SIG-M5 treated with dmso at 0.1 percent for 504 hours (cell line): ENCODE results near the gene USP32.

Experiments
- DNase-seq: peaks from one replicate; lab custom pipeline; 2025; ENCODE audit not compliant: unreplicated experiment; lab: John Stamatoyannopoulos, UW

Gene USP32

DNA sequence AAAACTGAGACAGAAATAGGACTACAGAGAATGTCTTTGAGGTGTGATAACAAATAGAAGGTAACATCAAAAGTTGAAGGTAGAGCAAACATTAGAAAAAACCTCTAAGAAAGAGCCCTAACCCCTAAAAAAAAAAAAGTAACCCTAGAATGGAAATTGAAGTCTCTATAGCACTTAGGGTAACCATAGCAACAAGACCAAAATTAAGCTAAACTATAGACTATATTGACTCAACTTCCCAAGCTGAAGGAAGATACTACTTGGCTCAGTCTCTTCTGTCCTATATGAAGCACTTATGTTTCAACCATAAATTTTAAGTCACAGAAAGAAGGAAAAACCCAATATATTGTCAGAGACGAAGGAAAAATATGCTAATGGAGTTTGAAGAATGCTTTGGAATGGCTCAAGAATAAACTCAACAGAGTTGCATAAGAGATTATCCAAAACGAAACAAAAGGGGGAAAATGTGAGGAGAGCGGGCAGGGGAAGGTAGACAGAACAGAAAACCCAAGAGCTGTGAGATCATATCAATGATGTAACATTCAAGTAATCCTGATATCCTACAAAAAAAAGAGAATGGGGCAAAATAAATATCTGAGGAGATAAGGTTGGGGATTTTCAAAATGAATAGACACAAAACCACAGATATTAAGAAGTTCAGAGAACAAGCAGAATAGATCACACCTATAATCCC lies 88.4 kb downstream of the USP32 start:
- DNase-seq, result no peak

DNA sequence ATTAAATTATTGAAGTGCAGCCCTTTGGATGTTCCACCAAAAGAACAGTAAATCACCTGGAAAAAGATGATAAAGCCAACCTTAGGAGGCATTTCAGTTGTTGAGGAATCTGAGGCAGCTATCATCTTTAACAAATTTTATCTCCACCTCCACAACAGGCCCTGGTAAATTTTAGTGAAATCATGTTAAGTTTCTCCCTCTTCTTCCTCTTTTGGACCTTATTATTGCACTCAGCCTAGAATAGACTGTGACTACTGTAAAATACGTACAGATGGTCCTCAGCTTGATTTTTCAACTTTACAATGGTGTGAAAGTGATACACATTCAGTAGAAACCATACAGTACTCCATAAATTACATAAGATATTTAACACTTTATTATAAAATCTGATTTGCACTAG lies 90.3 kb downstream of the USP32 start:
- no peak for DNase-seq

DNA sequence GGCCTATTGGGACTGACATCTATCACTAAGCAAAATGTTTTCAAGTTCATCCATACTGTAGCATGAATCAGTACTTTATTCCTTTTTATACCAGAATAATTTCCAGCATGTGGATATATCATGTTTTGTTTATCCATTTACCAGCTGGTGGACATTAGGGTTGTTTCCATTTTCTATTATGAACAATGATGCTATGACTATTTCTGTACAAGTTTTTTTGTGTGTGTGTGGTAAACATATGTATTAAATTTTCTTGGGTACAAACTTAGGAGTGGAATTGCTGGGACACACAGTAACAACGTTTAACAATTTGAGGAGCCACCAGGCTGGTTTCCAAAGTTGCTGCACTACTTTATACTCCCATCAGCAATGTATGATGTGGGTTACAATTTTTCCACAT lies 91.0 kb downstream of the USP32 start:
- no peak for DNase-seq

DNA sequence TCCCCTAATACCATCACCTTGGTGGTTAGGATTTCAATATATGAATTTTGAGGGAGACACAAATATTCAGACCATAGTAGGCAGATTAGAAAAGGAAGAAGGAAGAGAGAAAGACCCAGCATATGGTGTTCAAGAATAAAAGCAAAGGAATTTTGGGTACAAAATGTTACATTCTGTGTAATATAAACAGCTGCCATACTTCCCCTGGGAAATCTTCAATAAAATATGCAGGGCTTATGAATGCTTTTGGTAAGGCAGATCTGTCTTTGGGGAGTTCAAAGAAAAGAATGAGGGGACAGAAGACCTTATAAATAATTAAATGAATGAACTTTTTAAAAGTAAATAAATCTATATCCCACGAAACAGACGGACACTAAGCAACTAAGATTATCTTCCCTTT lies 91.9 kb downstream of the USP32 start:
- no peak for DNase-seq

DNA sequence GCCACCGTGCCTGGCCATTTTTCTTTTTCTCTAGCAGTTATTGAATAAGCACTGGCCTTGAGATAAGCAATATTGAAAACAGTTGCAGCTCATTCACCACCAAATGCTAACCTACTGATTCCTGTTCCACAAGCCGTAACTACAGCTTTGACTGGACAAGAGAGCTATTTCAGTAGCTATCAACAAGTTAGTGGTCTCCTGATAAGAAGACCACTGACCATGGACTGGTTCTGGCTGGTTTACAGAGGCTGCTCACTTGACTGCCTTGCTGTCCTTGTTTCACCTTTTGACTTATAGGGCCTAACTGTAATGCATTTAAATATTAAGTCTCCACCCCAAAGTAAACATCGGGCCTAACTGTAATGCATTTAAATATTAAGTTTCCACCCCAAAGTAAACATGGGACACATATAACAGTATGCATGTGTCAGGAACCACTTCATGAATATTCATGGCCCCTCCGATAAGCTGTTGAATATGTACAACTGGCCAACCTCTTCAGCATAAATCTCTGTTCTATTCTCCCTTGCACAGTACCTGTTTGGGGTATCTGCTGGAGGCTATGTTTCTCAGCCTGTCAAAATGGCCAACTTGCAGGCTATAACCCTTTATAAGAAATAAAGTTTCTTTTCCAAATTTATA lies 94.1 kb downstream of the USP32 start:
- DNase-seq, result no peak

DNA sequence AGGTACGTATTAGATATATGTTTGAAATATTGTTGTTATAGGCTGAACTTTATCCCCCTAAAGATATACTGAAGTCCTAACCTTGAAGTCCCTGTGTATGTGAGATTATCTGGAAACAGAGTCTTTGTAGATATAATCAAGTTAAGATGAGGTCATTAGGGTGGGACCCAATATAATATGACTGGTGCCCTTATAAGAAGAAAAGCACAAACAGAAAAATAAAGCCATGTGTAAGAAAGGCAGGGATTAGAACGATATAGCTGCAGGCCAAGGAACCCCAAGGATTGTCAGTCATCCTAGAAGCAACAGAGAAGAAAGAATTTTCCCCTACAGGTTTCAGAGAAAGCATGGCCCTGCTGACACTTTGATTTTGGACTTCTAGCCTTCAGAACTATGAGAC lies 95.8 kb downstream of the USP32 start:
- no peak for DNase-seq

DNA sequence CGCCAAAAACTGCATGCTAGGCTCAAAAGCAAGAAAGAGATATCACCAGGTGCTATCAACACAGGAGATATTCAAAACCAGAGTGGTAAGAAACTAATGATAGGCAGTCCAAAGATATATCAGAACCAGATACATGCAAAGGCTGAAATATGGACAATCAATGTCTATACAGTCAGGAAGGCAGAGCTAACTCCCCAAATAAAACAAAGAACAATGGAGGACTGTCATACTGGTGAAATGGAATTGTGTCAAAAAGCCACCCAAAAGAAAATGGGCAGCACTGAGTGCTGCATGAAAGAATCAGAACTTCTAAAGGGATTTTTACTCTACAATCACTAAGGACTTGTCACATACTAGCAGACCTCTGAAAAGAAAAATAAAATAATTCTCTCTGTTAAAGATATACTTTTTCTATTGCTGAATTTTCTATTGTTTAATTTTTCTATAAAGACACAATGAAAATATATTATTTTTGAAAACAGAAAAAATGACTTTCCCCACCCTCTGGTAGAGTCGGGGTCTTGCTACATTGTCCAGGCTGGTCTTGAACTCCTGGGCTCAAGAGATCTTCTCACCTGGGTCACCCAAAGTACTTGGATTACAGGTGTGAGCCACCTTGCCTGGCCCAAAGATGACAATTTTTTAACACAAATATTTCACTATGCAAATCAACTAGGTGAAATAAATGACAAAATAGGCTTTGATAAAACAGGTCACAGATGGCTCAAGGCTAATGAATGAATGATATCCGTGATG lies 98.2 kb downstream of the USP32 start:
- DNase-seq, result no peak

DNA sequence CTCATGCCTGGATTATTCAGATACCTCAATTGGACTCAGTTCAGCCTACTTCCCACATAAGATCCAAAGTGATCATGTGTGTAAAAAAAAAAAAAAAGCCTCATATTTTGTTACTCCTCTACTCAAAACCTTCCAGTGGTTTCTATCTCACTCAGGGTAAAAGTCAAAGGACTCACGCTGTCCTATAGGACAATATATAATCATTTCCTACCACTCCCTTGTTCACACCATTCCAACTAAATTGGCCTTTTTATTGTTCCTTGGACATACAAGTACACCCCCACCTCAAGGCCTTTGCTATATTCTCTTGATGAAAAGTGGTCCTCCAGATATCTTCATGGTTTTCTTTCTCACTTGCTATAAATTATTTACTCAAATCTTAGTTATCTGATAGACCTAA lies 99.2 kb downstream of the USP32 start:
- no peak for DNase-seq

DNA sequence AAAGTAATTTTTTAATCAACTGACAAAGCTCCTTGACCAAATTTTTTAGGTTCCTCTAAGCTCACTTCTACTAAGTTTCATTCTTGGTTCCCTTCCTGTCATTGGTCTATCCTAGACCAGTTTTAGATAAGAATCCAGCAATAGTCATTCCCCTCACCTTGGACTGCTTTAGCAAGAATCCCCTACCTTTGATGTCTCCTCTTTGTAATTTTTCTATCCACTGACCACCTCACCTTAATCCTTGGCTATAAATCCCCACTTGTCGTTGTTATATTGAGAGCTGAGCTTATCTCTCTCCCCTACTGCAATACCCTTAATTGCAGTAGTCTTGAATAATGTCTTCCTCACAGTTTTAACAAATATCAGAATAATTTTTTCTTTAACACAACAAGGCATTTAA lies 107.2 kb downstream of the USP32 start:
- no peak for DNase-seq

DNA sequence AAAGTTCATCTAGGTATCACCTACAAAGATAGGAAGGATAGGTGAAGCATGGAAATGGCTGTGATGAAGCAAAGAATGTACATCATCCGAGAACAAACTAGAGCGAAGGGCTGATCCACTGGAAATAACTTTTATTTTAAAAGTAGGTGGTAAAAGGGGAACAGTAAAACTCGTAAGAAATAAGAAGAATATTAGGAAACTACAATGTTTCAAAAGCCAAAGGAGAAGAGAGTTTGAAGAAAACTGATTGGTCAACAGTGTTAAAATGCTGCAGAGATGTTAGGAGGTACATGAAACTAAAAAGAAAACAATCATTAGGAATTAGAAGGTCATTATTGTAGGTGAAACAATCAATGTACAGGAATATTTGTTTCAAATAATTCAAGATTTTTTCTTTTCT lies 108.1 kb downstream of the USP32 start:
- no peak for DNase-seq

DNA sequence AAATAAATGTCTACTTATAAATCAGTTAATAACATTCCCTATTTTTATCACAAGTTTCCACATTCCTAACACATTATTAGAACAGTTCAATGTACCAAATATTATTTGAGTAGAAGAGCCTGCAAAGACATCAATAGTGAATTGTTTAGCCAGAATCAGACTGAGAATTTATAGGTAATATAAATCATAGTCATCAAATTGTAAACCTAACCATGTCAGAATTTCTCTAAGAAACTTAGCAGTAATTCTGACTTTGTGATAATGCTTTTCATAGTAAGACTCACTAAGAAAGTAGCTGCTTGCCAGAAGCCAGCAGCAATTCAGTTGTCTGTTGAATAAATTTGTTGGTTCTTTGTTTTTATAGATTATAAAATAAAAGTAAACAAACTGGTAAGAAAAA lies 111.3 kb downstream of the USP32 start:
- DNase-seq, result no peak

DNA sequence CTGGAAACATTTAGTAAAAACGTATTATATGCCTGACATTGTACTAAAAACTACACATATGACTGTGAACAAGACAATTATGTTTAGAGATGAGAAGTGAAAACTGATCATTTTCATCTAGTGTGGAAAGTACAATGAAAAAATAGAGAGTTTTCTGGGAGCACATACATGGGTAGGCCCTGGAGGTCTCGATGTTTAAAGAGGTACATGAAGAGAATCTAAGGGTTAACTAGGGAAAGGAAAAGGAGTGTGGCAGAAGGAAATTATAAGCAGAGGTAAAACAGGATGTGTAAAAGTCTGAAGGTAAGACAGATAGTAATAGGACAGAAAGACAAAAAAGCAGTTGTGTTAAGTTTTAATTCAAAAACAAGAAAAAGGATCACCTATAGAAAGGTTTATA lies 113.7 kb downstream of the USP32 start:
- DNase-seq, result no peak

DNA sequence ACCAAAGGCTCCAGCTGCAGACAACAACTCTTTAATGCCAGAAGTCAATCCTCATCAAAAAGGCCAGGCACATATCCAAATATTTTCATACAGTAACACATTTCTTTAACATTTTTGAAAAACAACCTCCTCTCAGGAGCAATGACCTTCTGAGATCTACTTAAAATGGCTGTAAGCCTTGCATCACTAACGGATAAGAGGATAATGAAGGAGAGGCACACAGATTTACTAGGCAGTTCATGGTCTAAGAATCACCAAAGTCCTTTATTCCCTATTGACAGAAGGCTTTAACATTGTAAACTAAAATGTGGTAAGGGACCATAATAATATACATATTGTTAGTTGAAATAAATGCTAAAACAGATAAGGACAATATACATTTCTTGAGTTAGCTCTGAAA lies 114.7 kb downstream of the USP32 start:
- no peak for DNase-seq

DNA sequence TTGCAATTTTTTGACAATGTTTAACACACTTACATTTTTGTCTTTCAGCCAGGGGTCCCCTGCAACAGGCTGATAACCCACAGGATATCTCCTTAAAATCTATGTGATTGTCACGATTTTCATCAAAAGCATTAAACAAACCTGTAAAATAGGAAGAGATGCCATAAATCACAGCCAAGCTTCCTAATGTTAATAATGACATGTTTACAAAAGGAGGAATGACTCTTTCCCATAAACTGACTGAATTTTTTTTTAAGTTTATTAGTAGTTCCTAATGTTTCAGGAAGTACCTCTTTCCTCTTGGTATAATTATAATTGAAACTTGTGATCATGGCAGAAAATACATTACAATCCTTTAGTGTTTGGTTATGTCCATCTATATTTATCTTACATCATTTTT lies 122.5 kb downstream of the USP32 start:
- no peak for DNase-seq

DNA sequence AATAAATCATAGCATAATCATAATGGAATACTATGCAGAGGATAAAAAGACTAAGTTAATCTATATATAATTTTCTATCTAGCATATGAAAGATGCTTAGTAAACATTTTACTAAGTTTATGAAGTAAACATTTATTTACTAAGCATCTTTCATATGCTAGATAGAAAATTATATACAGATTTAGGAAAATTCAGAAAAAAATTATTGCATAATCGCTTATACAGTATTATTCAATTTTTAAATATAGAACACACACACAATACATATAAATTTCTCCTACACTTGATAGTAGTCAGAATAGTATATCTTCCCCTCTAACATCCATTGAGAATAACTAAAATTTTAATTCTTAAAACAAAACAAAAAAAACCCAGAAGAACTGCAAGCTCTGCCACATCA lies 131.4 kb downstream of the USP32 start:
- no peak for DNase-seq

DNA sequence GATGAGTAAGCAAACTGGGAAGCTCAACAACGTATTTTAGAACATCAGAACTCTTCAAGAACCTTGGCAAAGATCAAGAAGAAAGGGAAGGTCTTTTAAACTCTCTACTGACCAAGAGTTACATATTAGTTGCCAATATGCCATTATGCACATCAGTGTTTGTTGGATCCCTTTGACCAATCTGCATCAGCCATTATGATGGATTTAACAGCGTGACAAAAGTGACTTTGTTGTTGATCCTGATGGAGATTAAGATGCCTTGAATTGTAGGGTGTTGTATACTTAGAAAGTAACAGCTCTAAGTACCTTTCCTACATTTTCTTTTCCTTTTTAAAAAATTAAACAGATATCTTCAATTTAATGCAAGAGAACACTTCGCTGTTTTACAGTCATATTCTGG lies 133.6 kb downstream of the USP32 start:
- no peak for DNase-seq

DNA sequence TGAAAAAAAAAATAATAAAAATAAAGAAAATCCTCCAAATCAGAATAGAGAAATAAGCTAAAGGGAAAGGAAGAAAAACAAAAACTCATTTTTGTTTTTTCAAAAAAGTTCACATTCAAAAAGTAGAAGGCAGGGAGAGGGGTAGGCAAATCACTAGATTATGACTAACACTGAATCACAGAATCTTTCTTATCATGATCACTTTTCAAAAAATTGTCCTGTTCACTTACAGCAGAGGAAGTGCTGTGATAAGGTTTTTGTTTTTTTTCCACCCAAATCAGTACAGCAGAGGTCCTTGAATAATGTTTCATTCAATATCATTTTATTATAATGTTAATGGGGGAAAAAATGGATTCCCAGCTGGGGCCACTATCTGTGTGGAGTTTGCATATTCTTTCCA lies 135.8 kb downstream of the USP32 start:
- DNase-seq, result no peak

DNA sequence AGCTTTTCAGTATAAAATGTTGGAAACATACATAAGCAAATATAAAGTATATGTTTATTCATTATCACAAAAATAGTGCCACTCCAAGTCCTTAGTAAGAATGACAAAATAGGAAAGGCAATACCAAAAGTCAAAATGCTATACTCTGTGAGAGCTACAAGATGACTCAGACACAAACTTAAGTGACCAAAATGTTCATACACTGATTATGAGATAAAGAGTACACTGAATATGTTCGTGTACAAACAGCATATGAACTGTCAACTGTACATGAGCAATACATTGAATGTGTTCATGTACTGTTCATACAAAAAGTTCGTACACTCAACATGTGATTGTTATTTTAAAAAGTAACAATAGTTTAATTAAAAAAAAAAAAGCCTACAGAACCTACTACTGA lies 138.9 kb downstream of the USP32 start:
- no peak for DNase-seq

DNA sequence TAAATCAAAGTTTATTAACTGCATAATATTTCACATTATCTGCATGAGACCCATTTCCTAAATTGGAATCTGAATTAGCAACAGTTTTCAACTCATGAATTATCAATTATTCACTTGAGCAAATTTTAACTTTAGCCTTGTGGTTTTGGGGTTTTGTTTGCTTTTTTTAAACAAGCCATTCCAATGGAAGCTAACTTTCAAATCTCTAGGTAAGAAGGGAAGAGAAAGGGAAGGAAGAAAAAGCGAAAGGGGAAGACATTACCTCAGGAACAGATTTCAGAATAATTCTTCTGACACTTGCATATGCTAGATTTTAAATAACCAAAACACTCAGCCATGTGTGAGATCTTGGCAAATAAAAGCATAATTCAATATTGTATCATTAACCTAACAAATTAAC lies 139.5 kb downstream of the USP32 start:
- no peak for DNase-seq

DNA sequence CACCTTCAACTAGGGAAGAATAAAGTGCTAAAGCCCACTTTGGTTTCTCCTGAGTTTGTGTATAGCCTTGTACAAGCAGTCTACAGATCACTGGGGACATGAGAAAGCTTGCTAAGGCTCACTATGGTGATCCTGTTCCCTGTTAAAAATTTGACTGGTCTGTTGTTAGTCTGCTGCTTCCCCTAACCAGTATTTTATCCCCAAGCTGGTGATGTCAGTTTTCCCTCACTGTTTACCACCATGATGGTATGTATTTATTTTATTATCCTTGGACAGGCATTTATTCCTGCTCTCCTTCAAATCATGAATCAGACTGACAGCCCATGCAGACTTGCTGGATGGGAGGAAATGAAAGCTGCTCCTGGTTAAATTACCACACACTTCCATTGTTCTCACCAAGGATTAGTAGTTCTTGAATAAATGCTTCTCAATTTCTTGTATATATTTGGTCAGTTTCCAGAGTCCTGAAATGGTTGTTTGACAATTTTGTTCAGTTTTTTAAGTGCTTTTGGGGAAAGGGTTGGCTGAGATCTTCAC lies 142.6 kb downstream of the USP32 start:
- no peak for DNase-seq

DNA sequence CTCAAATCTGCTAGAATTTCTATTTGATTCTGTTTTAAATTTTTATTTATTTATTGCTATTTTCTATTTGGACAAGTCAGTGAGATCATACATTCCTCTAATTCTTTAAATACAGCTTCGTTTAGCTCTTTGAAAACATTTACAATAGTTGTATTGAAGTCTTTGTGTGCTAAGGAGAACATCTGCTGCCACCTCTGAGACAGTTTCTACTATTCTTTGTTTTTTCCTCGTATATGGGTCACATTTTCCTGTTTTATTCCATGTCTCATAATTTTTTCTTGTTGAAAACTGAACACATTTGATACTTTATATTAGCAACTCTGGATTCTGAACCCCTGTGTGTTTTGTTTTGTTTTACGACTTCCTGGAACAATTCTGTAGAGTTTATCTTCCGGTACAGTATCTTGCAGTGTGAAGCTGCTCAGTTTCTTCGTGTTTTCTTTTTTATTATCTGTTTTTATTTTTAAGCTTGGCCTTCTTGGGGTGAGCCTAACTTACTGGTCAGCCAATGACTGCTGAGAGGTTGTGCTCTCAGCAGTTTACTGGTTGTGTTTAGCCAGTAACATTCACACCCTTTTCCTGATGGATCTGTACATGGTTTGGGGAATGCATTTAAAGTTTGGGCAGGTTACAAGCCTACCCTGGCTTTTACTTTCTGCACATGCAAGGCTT lies 143.2 kb downstream of the USP32 start:
- no peak for DNase-seq
